HEK293T (cell line): ENCODE results near the gene VANGL1.

Experiments used
- ARNT ChIP-seq: fragments of 450-650 bp; IDR thresholded peaks from 2 replicates; pipeline ENCODE4 v1.6.1; 2017; ENCODE audit warnings: mild to moderate bottlenecking
- BHLHE40 ChIP-seq: fragments of 450-650 bp; IDR thresholded peaks from 2 replicates; pipeline ENCODE4 v1.6.1; 2016; ENCODE audit warnings: mild to moderate bottlenecking, moderate library complexity, borderline replicate concordance
- ELF4 ChIP-seq: fragments of 450-650 bp; IDR thresholded peaks from 2 replicates; pipeline ENCODE4 v1.6.1; 2017; ENCODE audit warnings: antibody characterized with exemption
- FOXK2 ChIP-seq: fragments of 450-650 bp; IDR thresholded peaks from 2 replicates; pipeline ENCODE4 v1.6.1; 2016; ENCODE audit warnings: mild to moderate bottlenecking
- FOXM1 ChIP-seq: fragments of 450-650 bp; IDR thresholded peaks from 2 replicates; pipeline ENCODE4 v1.6.1; 2017; ENCODE audit warnings: mild to moderate bottlenecking, borderline replicate concordance
- HDGF ChIP-seq: fragments of 450-650 bp; IDR thresholded peaks from 2 replicates; pipeline ENCODE4 v1.6.1; 2017; ENCODE audit warnings: antibody characterized with exemption, borderline replicate concordance
- LEF1 ChIP-seq: fragments of 450-650 bp; IDR thresholded peaks from 2 replicates; pipeline ENCODE4 v1.6.1; 2017; ENCODE audit warnings: mild to moderate bottlenecking, borderline replicate concordance
- PKNOX1 ChIP-seq: fragments of 450-650 bp; IDR thresholded peaks from 2 replicates; pipeline ENCODE4 v1.6.1; 2016
- SP1 ChIP-seq: fragments of 450-650 bp; IDR thresholded peaks from 2 replicates; pipeline ENCODE4 v1.6.1; 2017
- TARDBP ChIP-seq: fragments of 450-650 bp; IDR thresholded peaks from 2 replicates; pipeline ENCODE4 v1.6.1; 2016

GRCh38 chr1:115727706-115728249 is 86.0 kb downstream of the VANGL1 start:
- TF ChIP-seq FOXK2 (no peak), ELF4 (no peak), ARNT (no peak), FOXM1 (no peak), SP1 (no peak), LEF1 (no peak), HDGF (no peak), PKNOX1 (no peak), BHLHE40 (no peak), TARDBP (no peak)
